Measurements from ENCODE around the gene ABCF2. TPM values are rescaled to one million over a fixed set of nuclear protein-coding genes. Genes with fewer than 3 reads are reported as not detected.
A peak's percentile ranks its signal among the peaks of the same experiment; 100 is the strongest.

Gene ABCF2
- total RNA-seq, 2 donors from 2014 or later, result 43.3 to 48.9 TPM

DNA sequence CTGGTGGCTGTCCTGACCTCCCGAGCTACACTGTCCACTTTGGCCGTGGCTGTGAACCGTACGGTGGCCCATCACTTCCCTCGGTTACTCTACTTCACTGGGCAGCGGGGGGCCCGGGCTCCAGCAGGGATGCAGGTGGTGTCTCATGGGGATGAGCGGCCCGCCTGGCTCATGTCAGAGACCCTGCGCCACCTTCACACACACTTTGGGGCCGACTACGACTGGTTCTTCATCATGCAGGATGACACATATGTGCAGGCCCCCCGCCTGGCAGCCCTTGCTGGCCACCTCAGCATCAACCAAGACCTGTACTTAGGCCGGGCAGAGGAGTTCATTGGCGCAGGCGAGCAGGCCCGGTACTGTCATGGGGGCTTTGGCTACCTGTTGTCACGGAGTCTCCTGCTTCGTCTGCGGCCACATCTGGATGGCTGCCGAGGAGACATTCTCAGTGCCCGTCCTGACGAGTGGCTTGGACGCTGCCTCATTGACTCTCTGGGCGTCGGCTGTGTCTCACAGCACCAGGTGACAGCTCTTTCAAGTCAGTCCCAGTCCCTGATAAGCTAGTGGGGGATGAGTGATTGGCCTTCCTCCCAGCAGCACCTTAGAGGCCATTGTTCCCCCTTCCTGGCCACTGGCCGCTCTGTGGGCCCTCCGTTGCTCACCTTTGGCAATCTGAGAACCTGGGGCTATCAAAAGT lies 8.2 kb upstream of the ABCF2 start:
- Histone ChIP-seq H3K27ac (ENCODE audit: low read depth, low read length) (no peak overlapping the region), H3K36me3 (ENCODE audit: control insufficient read depth, insufficient read depth, low read length) (peaks cover 41% of the 10 kb centered on the region), H3K27me3 (ENCODE audit: control insufficient read depth, insufficient read depth, low read length, poor library complexity, severe bottlenecking) (no peaks in the 10 kb centered on the region), H3K4me1 (ENCODE audit: control insufficient read depth, insufficient read depth, low read length) (peaks cover 5% of the 10 kb centered on the region), H3K9me3 (ENCODE audit: control insufficient read depth, low read length) (no peaks in the 10 kb centered on the region), H3K9ac (ENCODE audit: extremely low read depth, low read length, poor library complexity, severe bottlenecking) (no peak overlapping the region), H3K4me3 (ENCODE audit: low read length) (no peak overlapping the region)
- Mint-ChIP-seq H3K27me3 (ENCODE audit: insufficient read depth) (no peaks in the 10 kb centered on the region), H3K27ac (no peak overlapping the region), H3K4me3 (no peak overlapping the region), H3K9me3 (no peaks in the 10 kb centered on the region), H3K4me1 (peaks cover 16% of the 10 kb centered on the region), H3K36me3 (ENCODE audit: low read depth) (peaks cover 31% of the 10 kb centered on the region)
- TF ChIP-seq, protein P1, sequence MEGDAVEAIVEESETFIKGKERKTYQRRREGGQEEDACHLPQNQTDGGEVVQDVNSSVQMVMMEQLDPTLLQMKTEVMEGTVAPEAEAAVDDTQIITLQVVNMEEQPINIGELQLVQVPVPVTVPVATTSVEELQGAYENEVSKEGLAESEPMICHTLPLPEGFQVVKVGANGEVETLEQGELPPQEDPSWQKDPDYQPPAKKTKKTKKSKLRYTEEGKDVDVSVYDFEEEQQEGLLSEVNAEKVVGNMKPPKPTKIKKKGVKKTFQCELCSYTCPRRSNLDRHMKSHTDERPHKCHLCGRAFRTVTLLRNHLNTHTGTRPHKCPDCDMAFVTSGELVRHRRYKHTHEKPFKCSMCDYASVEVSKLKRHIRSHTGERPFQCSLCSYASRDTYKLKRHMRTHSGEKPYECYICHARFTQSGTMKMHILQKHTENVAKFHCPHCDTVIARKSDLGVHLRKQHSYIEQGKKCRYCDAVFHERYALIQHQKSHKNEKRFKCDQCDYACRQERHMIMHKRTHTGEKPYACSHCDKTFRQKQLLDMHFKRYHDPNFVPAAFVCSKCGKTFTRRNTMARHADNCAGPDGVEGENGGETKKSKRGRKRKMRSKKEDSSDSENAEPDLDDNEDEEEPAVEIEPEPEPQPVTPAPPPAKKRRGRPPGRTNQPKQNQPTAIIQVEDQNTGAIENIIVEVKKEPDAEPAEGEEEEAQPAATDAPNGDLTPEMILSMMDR (conservative IDR thresholded peaks at IDR 0.05), result no peak
- WGBS, 2 experiments (ENCODE audit: insufficient coverage in 1 of 2, insufficient read length in 1 of 2), result 96 to 97% methylated on average over 25 to 28 of the region's 28 CpGs
- no peak for DNase-seq

DNA sequence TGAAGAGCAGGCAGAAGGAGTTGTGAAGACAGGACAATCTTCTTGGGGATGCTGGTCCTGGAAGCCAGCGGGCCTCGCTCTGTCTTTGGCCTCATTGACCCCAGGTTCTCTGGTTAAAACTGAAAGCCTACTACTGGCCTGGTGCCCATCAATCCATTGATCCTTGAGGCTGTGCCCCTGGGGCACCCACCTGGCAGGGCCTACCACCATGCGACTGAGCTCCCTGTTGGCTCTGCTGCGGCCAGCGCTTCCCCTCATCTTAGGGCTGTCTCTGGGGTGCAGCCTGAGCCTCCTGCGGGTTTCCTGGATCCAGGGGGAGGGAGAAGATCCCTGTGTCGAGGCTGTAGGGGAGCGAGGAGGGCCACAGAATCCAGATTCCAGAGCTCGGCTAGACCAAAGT lies 6.8 kb upstream of the ABCF2 start:
- Mint-ChIP-seq H3K27ac (peak overlapping the region; percentile 95), H3K4me1 (peaks cover 16% of the 10 kb centered on the region), H3K9me3 (no peaks in the 10 kb centered on the region), H3K4me3 (peak overlapping the region; percentile 94), H3K27me3 (ENCODE audit: insufficient read depth) (no peaks in the 10 kb centered on the region), H3K36me3 (ENCODE audit: low read depth) (peaks cover 19% of the 10 kb centered on the region)
- TF ChIP-seq, protein P1 (conservative IDR thresholded peaks at IDR 0.05), result no peak
- Histone ChIP-seq H3K27ac (ENCODE audit: low read depth, low read length) (no peak overlapping the region), H3K36me3 (ENCODE audit: control insufficient read depth, insufficient read depth, low read length) (peaks cover 27% of the 10 kb centered on the region), H3K4me1 (ENCODE audit: control insufficient read depth, insufficient read depth, low read length) (peaks cover 5% of the 10 kb centered on the region), H3K9ac (ENCODE audit: extremely low read depth, low read length, poor library complexity, severe bottlenecking) (no peak overlapping the region), H3K9me3 (ENCODE audit: control insufficient read depth, low read length) (no peaks in the 10 kb centered on the region), H3K4me3 (ENCODE audit: low read length) (peak overlapping the region; percentile 95), H3K27me3 (ENCODE audit: control insufficient read depth, insufficient read depth, low read length, poor library complexity, severe bottlenecking) (no peaks in the 10 kb centered on the region)
- 79 to 88% methylated on average over 6 to 9 of the region's 9 CpGs for WGBS, 2 experiments (ENCODE audit: insufficient coverage in 1 of 2, insufficient read length in 1 of 2)
- no peak for DNase-seq

DNA sequence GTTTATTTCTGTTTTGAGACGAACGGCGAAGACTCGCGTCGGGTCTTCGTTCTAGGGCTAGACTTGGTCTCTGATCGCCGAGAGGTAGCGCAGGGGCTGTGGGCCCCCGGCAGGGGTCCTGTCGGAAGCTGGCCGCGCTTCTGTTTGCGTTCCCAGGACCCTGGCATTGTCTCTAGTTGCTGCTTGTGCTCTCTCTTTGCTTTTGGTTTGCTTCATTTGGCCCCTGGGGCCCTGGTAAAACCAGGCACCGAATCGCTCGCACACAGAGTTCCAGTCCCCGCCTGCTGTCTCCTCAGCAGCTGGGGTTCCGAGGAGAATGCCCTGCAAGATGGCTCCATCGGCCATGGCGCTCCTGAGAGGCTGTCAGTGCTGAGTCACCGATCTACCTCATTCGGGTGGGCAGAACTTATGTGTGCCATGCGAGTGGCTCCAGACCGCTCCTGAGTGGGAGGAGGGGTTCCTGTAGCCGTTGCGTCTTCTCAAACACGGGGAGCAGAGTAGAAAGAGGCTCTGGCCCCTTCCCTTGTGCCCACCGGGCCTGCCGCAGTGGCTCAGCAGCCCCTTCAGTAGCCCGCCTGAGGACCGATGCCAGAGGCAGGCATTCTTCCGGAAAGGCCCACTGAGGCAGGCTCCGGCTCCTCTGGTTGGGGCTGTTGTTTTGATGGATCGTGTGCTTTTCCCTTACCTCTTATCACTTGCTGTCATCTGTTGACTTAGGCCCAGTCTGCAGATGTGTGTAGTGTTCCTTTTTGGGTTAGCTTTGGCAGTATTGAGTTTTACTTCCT lies 6.1 kb upstream of the ABCF2 start:
- peak overlapping the region; percentile 94 for H3K4me3 Mint-ChIP-seq
- H3K27ac ChIP-seq (ENCODE audit: low read depth, low read length), result peak overlapping the region; percentile 16
- peak; percentile 75 for DNase-seq
- WGBS, 2 experiments (ENCODE audit: insufficient coverage in 1 of 2, insufficient read length in 1 of 2), result 8 to 16% methylated on average over 23 to 36 of the region's 36 CpGs
- H3K4me1 ChIP-seq (ENCODE audit: control insufficient read depth, insufficient read depth, low read length), result peaks cover 11% of the 10 kb centered on the region
- peak overlapping the region; percentile 86 for H3K9ac ChIP-seq (ENCODE audit: extremely low read depth, low read length, poor library complexity, severe bottlenecking)
- H3K27me3 Mint-ChIP-seq (ENCODE audit: insufficient read depth), result no peaks in the 10 kb centered on the region
- H3K36me3 Mint-ChIP-seq (ENCODE audit: low read depth), result peaks cover 19% of the 10 kb centered on the region
- peak overlapping the region; percentile 95 for H3K27ac Mint-ChIP-seq
- TF ChIP-seq, protein P1 (conservative IDR thresholded peaks at IDR 0.05), result peak; percentile 20
- no peaks in the 10 kb centered on the region for H3K27me3 ChIP-seq (ENCODE audit: control insufficient read depth, insufficient read depth, low read length, poor library complexity, severe bottlenecking)
- H3K4me1 Mint-ChIP-seq, result peaks cover 22% of the 10 kb centered on the region
- H3K4me3 ChIP-seq (ENCODE audit: low read length), result peak overlapping the region; percentile 95
- H3K9me3 ChIP-seq (ENCODE audit: control insufficient read depth, low read length), result no peaks in the 10 kb centered on the region
- H3K9me3 Mint-ChIP-seq, result no peaks in the 10 kb centered on the region
- H3K36me3 ChIP-seq (ENCODE audit: control insufficient read depth, insufficient read depth, low read length), result peaks cover 21% of the 10 kb centered on the region

All from endodermal cell (in vitro differentiated cells).